K562 (cell line): Measurements from ENCODE around the gene SUPT5H. TPM values are rescaled to one million over a fixed set of nuclear protein-coding genes. Genes with fewer than 3 reads are reported as not detected.

Source experiments
- ATAC-seq: fragments of 200-7000 bp; cut with Tn5 transposase; 3 replicates; pipeline ENCODE4 v1.9.1; 2020; ENCODE audit warnings: moderate library complexity
- BruUV-seq: library from RNA; stranded (reverse); fragments of 400-500 nt; replicated peaks from 2 replicates; lab custom pipeline; 2021; lab: Mats Ljungman, UMichigan
- CTCF ChIA-PET: fragments of 300-600 bp; formaldehyde crosslinking; extraction: SDS; loops from one replicate; lab custom pipeline; 2021; ENCODE audit warnings: low intra/inter-chr PET ratio; lab: Yijun Ruan, JAX
- POLR2A ChIA-PET: fragments of 300-600, 350-650 bp; sonication (Branson Sonifier 250); formaldehyde crosslinking; extraction: SDS; loops from one replicate; lab custom pipeline; 2021; ENCODE audit warnings: antibody characterized with exemption, inconsistent platforms; lab: Yijun Ruan, JAX
- DNase-seq, 4 experiments: peaks; one replicate each; pipeline versions ENCODE4 v3.0.0 to v3.0.0-alpha.2; 2011 to 2018; ENCODE audit warnings: low spot score in 3 of 4, mixed read lengths in 3 of 4; ENCODE audit errors: extremely low read depth in 1 of 4
- FAIRE-seq: peaks from 2 replicates; lab custom pipeline; 2011; peaks lifted over from hg19 to GRCh38; lab: Jason Lieb, UNC
- H2AFZ ChIP-seq: 2 replicates; pipeline ENCODE4 v1.6.0; 2011; ENCODE audit warnings: low read depth, low read length, control low read depth, inconsistent platforms
- H3K27ac ChIP-seq: fragments of 200-600 bp; 3 replicates; pipeline ENCODE4 v1.8.0; 2011; ENCODE audit warnings: low read depth, mild to moderate bottlenecking, control low read depth, inconsistent platforms, low read length, moderate library complexity, mixed read lengths; ENCODE audit errors: extremely low read depth
- H3K27me3 ChIP-seq, 2 experiments: fragments of 300-600 bp in 1 of 2; 2 replicates in 1 of 2; 3 replicates in 1 of 2; pipeline versions ENCODE4 v1.6.0 to v1.8.0; 2011; ENCODE audit warnings: inconsistent platforms in 2 of 2, low read length in 2 of 2, mild to moderate bottlenecking in 1 of 2, mixed read lengths in 1 of 2, moderate library complexity in 1 of 2; ENCODE audit not compliant: control insufficient read depth in 2 of 2, insufficient read depth in 2 of 2
- H3K36me3 ChIP-seq: fragments of 300-600 bp; 3 replicates; pipeline ENCODE4 v1.8.0; 2011; ENCODE audit warnings: mild to moderate bottlenecking, low read length, inconsistent platforms; ENCODE audit not compliant: control insufficient read depth, insufficient read depth
- H3K4me1 ChIP-seq, 2 experiments: fragments of 200-600 bp in 1 of 2; replicated peaks in 1 of 2; 2 replicates in 1 of 2; 3 replicates in 1 of 2; pipeline versions ENCODE4 v1.5.1 to v1.8.0; 2011; ENCODE audit warnings: inconsistent platforms in 2 of 2, low read length in 2 of 2, mild to moderate bottlenecking in 1 of 2, mixed read lengths in 1 of 2, moderate library complexity in 1 of 2; ENCODE audit not compliant: control insufficient read depth in 2 of 2, insufficient read depth in 2 of 2
- H3K4me2 ChIP-seq: 2 replicates; pipeline ENCODE4 v1.6.1; 2011; ENCODE audit warnings: low read length, control low read depth, inconsistent platforms, mixed read lengths; ENCODE audit not compliant: insufficient read depth
- H3K4me3 ChIP-seq: fragments of 200-600 bp; sonication (generic), shearing (Covaris generic); 2 replicates; pipeline ENCODE4 v1.5.1; 2016; ENCODE audit warnings: control low read depth, inconsistent platforms
- H3K79me2 ChIP-seq: fragments of 200-600 bp; 3 replicates; pipeline ENCODE4 v1.8.0; 2011; ENCODE audit warnings: low read length, inconsistent platforms; ENCODE audit not compliant: control insufficient read depth, insufficient read depth
- H3K9ac ChIP-seq, 2 experiments: 2 replicates each; pipeline versions ENCODE4 v1.6.0 to v1.6.1; 2011; ENCODE audit warnings: low read depth in 2 of 2, low read length in 2 of 2, control low read depth in 1 of 2, inconsistent platforms in 1 of 2, mild to moderate bottlenecking in 1 of 2, mixed read lengths in 1 of 2; ENCODE audit not compliant: insufficient read depth in 1 of 2
- H3K9me1 ChIP-seq: one replicate; pipeline ENCODE4 v1.6.0; 2011; ENCODE audit warnings: inconsistent platforms, mild to moderate bottlenecking, low read length, moderate library complexity; ENCODE audit not compliant: control insufficient read depth, insufficient read depth
- H3K9me3 ChIP-seq: replicated peaks from 2 replicates; pipeline ENCODE4 v1.5.1; 2011; ENCODE audit warnings: low read depth, low read length, inconsistent platforms; ENCODE audit not compliant: control insufficient read depth, insufficient read depth
- H4K20me1 ChIP-seq: replicated peaks from 2 replicates; pipeline ENCODE4 v1.6.1; 2011; ENCODE audit warnings: low read length, inconsistent platforms, mixed read lengths; ENCODE audit not compliant: control insufficient read depth, insufficient read depth
- C11orf30 ChIP-seq: fragments of 450-650 bp; IDR thresholded peaks from 2 replicates; pipeline ENCODE4 v1.6.1; 2016; ENCODE audit warnings: low read depth, mild to moderate bottlenecking
- DACH1 ChIP-seq: fragments of 450-650 bp; IDR thresholded peaks from 2 replicates; pipeline ENCODE4 v1.6.1; 2018; ENCODE audit not compliant: partially characterized antibody
- JUN ChIP-seq, 2 experiments: sonication (generic) in 1 of 2; formaldehyde crosslinking in 1 of 2; IDR thresholded peaks; 2 replicates each; pipeline versions ENCODE4 v1.6.1 to v1.8.0; 2012 to 2022; ENCODE audit warnings: borderline replicate concordance in 2 of 2, mild to moderate bottlenecking in 2 of 2, improper control_type of control experiment in 1 of 2, low read depth in 1 of 2, low read length in 1 of 2, missing genetic modification reagents in 1 of 2
- LCOR ChIP-seq: sonication (generic); formaldehyde crosslinking; IDR thresholded peaks from 2 replicates; pipeline ENCODE4 v1.8.0; 2022; ENCODE audit warnings: mild to moderate bottlenecking, missing genetic modification reagents
- NCOR1 ChIP-seq: fragments of 450-650 bp; IDR thresholded peaks from 2 replicates; pipeline ENCODE4 v1.6.1; 2016; ENCODE audit warnings: mild to moderate bottlenecking, moderate library complexity
- SIN3B ChIP-seq: fragments of 450-650 bp; IDR thresholded peaks from 2 replicates; pipeline ENCODE4 v1.6.1; 2017; ENCODE audit warnings: low read depth, mild to moderate bottlenecking, moderate library complexity
- SUPT5H ChIP-seq: fragments of 450-650 bp; IDR thresholded peaks from 2 replicates; pipeline ENCODE4 v1.6.1; 2016
- TBP ChIP-seq: optimal IDR thresholded peaks from 2 replicates; pipeline ENCODE3; 2011; ENCODE audit warnings: low read depth, low read length, improper control_type of control experiment
- TEAD2 ChIP-seq: fragments of 450-650 bp; IDR thresholded peaks from 2 replicates; pipeline ENCODE4 v1.6.1; 2016; ENCODE audit warnings: missing genetic modification characterization, control low read depth, missing compliant biosample characterization
- WGBS: fragments of 100-300 bp; shearing (Covaris generic); methylation state at CpG from one replicate; pipeline ENCODE4 v1.1.6; 2016; ENCODE audit warnings: low coverage, mixed read lengths; ENCODE audit not compliant: insufficient coverage; ENCODE audit errors: missing lambda C conversion rate; 5-methylcytosine and 5-hydroxymethylcytosine counted together
- in situ Hi-C: fragments of 300-500 bp; cut with MboI; formaldehyde crosslinking; loops from 4 replicates; pipeline ENCODE4 v1.15.0; 2018; ENCODE audit warnings: inconsistent platforms, mixed read lengths
- intact Hi-C: fragments of 100-400 bp; cut with micrococcal nuclease; formaldehyde crosslinking; loops from 2 replicates; pipeline ENCODE4 v1.14.2; 2022
- polyA plus RNA-seq, 8 experiments: library from polyadenylated mRNA; depleted of rRNA in 4 of 8; stranded (reverse) in 5 of 8; unstranded in 3 of 8; fragments of >200 nt; fragmentation: Nextera tagmentation in 2 of 8; fragmentation: Illumina TruSeq in 1 of 8; extraction: Ambion mirVana in 2 of 8; extraction: Trizol in 1 of 8; gene quantifications; 2 replicates each; pipeline versions ENCODE4 v1.2.1 to v1.2.3, GENCODE V29; 2011 to 2014; ENCODE audit warnings: inconsistent platforms in 1 of 8, missing spikeins in 1 of 8
- total RNA-seq, 7 experiments: library from RNA; depleted of rRNA in 6 of 7; stranded (reverse); fragments of >200 nt in 6 of 7; fragmentation: Illumina TruSeq in 2 of 7; extraction: Trizol in 2 of 7; gene quantifications; 2 replicates each; pipeline versions ENCODE4 v1.2.1 to v1.2.3, GENCODE V29; 2011 to 2021; ENCODE audit warnings: low replicate concordance in 1 of 7
- TF ChIP-seq, protein P1 (sequence below): sonication (generic); formaldehyde crosslinking; IDR thresholded peaks from 2 replicates; pipeline ENCODE4 v1.8.1; 2022; ENCODE audit warnings: missing genetic modification reagents
- TF ChIP-seq, protein P2 (sequence below): fragments of 250-450 bp; sonication (Bioruptor Pico); IDR thresholded peaks from 2 replicates; pipeline ENCODE4 v1.8.0; 2022; ENCODE audit warnings: moderate library complexity, mild to moderate bottlenecking, inconsistent platforms
- TF ChIP-seq, protein P3 (sequence below): fragments of 450-650 bp; IDR thresholded peaks from 2 replicates; pipeline ENCODE4 v1.6.1; 2014; ENCODE audit warnings: low read depth, mild to moderate bottlenecking, moderate library complexity, borderline replicate concordance
- TF ChIP-seq, protein P4 (sequence below): sonication (generic); formaldehyde crosslinking; IDR thresholded peaks from 2 replicates; pipeline ENCODE4 v1.8.0; 2022; ENCODE audit warnings: missing genetic modification reagents, mild to moderate bottlenecking, borderline replicate concordance
- TF ChIP-seq, protein P5 (sequence below): fragments of 250-450 bp; sonication (Bioruptor Pico); IDR thresholded peaks from 2 replicates; pipeline ENCODE4 v1.4.0; 2020; ENCODE audit warnings: mild to moderate bottlenecking, moderate library complexity

The SUPT5H gene
- total and polyA plus RNA-seq, 9 of the 15 experiments (the other 6 are each of a cell fraction or from before 2014, with no cell fraction given), result 13.3 to 85.9 (median 35.9) TPM

DNA sequence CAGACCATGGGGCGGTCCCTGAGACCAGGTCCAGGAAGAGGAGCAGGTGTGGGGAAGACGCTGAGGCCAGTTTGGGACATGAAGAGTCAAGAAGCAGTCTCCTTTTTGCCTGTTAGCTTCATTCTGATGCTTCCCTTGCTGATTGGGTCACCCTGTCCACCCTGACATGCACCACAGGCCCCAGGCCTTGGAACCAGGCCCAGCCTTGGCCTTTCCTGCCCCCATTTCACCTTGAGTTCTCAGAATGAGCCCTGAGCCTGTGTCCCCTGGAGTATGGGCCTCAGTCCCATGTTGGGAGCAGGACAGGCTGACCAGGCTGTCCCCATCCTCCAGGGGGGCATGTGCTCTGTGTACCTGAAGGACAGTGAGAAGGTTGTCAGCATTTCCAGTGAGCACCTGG is 30.4 kb downstream of the SUPT5H start:
- ChIA-PET POLR2A (interaction anchor here (0.6 to 1.3 kb wide), 3 partner anchors 22 to 372 kb away, joined by 3 read pairs; partner anchors contain the start of gene RPS16), CTCF (no interaction called here)
- Histone ChIP-seq H3K9ac (peak overlapping the region in 1 of 2 experiments; percentile 24; a peak in 1 of 4 replicates), H2AFZ (no peak overlapping the region), H3K79me2 (peaks cover 1% of the 10 kb centered on the region), H3K9me3 (no peaks in the 10 kb centered on the region), H3K36me3 (peaks cover 61% of the 10 kb centered on the region), H3K4me1 (peaks cover 14 to 16% of the 10 kb centered on the region in 2 experiments; a peak in 4 of 5 replicates), H3K27ac (no peak overlapping the region), H3K4me2 (no peak overlapping the region), H3K4me3 (no peak overlapping the region), H3K9me1 (no peaks in the 10 kb centered on the region), H3K27me3 (no peaks in the 10 kb centered on the region), H4K20me1 (no peaks in the 10 kb centered on the region; the same call in 1 of the 2 replicates)
- intact Hi-C loops, result loop anchor here (2.0 kb wide), 1 partner anchor 57 kb away; the partner anchor contains the start of gene EID2B
- in situ Hi-C loops, result no loop called here
- ATAC-seq (no peak), DNase-seq (no peak), FAIRE-seq (no peak)
- BruUV-seq, result no TSS peak
- WGBS, result 100% methylated on average over 1 of the region's 2 CpGs
- TF ChIP-seq SIN3B, result no peak
- TF ChIP-seq, protein P1, sequence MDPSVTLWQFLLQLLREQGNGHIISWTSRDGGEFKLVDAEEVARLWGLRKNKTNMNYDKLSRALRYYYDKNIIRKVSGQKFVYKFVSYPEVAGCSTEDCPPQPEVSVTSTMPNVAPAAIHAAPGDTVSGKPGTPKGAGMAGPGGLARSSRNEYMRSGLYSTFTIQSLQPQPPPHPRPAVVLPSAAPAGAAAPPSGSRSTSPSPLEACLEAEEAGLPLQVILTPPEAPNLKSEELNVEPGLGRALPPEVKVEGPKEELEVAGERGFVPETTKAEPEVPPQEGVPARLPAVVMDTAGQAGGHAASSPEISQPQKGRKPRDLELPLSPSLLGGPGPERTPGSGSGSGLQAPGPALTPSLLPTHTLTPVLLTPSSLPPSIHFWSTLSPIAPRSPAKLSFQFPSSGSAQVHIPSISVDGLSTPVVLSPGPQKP (CRISPR knock-in tag), result no peak
- TF ChIP-seq TBP, result no peak
- TF ChIP-seq, protein P2, sequence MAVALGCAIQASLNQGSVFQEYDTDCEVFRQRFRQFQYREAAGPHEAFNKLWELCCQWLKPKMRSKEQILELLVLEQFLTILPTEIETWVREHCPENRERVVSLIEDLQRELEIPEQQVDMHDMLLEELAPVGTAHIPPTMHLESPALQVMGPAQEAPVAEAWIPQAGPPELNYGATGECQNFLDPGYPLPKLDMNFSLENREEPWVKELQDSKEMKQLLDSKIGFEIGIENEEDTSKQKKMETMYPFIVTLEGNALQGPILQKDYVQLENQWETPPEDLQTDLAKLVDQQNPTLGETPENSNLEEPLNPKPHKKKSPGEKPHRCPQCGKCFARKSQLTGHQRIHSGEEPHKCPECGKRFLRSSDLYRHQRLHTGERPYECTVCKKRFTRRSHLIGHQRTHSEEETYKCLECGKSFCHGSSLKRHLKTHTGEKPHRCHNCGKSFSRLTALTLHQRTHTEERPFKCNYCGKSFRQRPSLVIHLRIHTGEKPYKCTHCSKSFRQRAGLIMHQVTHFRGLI (CRISPR knock-in tag), result no peak
- no peak for TF ChIP-seq NCOR1
- TF ChIP-seq LCOR, result no peak
- TF ChIP-seq, protein P3, sequence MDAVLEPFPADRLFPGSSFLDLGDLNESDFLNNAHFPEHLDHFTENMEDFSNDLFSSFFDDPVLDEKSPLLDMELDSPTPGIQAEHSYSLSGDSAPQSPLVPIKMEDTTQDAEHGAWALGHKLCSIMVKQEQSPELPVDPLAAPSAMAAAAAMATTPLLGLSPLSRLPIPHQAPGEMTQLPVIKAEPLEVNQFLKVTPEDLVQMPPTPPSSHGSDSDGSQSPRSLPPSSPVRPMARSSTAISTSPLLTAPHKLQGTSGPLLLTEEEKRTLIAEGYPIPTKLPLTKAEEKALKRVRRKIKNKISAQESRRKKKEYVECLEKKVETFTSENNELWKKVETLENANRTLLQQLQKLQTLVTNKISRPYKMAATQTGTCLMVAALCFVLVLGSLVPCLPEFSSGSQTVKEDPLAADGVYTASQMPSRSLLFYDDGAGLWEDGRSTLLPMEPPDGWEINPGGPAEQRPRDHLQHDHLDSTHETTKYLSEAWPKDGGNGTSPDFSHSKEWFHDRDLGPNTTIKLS, result no peak
- TF ChIP-seq, protein P4, sequence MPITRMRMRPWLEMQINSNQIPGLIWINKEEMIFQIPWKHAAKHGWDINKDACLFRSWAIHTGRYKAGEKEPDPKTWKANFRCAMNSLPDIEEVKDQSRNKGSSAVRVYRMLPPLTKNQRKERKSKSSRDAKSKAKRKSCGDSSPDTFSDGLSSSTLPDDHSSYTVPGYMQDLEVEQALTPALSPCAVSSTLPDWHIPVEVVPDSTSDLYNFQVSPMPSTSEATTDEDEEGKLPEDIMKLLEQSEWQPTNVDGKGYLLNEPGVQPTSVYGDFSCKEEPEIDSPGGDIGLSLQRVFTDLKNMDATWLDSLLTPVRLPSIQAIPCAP (CRISPR knock-in tag), result no peak
- no peak for TF ChIP-seq DACH1
- no peak for TF ChIP-seq JUN (IDR thresholded peaks at IDR 0.05; ENCODE audit: borderline replicate concordance, low read depth, low read length)
- no peak for TF ChIP-seq JUN (CRISPR knock-in tag; IDR thresholded peaks at IDR 0.05; ENCODE audit: borderline replicate concordance)
- TF ChIP-seq C11orf30, result no peak
- TF ChIP-seq, protein P5, sequence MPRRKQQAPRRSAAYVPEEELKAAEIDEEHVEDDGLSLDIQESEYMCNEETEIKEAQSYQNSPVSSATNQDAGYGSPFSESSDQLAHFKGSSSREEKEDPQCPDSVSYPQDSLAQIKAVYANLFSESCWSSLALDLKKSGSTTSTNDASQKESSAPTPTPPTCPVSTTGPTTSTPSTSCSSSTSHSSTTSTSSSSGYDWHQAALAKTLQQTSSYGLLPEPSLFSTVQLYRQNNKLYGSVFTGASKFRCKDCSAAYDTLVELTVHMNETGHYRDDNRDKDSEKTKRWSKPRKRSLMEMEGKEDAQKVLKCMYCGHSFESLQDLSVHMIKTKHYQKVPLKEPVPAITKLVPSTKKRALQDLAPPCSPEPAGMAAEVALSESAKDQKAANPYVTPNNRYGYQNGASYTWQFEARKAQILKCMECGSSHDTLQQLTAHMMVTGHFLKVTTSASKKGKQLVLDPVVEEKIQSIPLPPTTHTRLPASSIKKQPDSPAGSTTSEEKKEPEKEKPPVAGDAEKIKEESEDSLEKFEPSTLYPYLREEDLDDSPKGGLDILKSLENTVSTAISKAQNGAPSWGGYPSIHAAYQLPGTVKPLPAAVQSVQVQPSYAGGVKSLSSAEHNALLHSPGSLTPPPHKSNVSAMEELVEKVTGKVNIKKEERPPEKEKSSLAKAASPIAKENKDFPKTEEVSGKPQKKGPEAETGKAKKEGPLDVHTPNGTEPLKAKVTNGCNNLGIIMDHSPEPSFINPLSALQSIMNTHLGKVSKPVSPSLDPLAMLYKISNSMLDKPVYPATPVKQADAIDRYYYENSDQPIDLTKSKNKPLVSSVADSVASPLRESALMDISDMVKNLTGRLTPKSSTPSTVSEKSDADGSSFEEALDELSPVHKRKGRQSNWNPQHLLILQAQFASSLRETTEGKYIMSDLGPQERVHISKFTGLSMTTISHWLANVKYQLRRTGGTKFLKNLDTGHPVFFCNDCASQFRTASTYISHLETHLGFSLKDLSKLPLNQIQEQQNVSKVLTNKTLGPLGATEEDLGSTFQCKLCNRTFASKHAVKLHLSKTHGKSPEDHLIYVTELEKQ, result no peak
- TF ChIP-seq SUPT5H, result no peak
- TF ChIP-seq TEAD2, result no peak
